NCI-H2171 treated with DMSO at 0.1 percent for 48 hours (cell line): ENCODE measurements around the gene ADAMTS2.

Source experiments
- DNase-seq: peaks from one replicate; lab custom pipeline; 2025; lab: John Stamatoyannopoulos, UW

Gene ADAMTS2

DNA sequence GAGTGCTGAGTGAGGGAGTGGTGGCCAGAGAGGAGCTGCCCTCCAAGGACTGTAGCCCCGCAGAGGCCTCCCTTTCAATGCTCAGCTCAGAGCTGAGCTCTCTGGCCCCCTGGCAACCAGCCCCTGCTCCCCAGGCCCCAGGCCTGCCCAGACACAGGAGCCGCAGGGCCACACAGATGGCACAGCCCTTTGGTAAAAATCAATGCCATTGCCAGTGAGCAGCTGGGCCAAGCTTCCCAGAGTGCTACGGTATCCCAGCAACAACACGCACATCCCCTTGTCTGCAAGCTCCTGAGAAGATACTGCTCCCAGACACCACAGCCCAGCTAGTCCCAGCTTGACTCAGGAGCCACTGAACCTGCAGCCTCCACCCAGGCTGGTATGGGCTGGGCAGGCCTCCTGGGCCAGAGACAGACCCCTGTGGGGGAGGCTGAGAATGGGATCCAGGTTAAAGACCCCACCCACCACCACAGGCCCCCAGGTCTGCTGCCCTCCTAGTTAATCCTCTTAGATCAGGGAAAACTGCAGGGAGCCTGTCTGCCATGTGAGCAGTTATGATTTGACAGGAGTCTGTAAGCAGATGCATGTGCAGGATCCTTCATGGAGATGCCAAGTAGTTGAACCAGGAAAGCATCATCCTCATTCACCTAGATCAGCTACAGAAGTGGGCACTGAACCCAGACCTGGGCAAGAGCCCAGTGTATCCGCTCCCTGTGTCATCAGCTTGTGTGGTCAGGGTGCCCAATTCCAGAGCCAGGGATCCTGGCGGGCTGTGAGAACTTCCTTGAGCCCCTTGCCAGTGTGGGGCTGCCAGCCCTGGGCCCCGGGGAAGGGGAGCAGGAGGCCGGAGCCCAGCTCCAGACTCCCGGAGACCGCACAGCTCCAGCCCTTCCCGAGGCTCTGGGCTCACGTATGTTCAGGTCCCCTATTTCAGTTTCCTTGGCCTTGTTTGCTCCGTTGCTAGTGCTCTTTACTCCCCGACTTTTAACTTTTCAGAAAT, 26.7 kb upstream of the ADAMTS2 start:
- peak; percentile 86 for DNase-seq

DNA sequence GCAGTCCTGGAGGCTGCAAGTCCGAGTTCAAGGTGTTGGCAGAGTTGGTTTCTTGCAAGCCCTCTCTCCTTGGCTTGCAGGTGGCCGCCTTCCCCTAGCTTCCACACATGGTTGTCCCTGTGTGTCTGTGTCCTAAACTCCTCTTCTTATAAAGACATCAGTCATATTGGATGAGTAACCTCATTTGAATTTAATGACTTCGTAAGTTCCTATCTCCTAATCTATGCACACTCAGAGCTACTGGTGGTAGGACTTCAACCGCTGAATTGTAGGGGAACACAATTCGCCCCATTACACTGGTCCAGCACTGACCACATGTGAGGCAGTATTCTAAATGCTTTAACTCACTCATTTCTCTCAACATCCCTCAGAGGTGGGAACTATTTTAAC, 25.9 kb upstream of the ADAMTS2 start:
- no peak for DNase-seq

DNA sequence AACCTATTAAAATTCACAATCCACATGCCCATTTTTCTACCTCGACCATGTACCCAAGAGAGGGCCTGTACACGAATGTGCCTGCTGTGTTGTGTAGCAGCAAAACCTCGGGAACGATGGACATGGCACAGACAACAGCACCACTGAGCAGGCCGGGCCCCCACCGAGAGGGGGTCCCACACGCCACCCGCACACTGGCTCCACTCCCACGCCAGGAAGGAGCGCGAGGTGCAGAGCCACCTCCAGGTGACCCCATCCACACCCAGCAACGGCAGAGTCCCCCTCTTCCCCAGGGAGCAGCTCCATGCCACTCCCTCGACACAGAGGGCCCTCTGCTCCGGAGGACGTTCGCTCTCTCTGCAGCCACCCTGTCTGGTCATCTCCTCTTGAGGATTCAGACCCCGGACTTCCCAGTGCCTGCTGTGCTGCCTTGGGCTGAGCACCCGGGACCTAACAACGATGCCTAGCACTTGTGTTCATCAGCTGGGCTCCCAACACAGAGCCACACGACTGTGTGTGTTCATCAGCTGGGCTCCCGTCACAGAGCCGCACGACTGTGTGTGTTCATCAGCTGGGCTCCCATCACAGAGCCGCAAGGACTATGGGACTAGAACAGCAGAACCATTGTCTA, 25.3 kb upstream of the ADAMTS2 start:
- DNase-seq = no peak

DNA sequence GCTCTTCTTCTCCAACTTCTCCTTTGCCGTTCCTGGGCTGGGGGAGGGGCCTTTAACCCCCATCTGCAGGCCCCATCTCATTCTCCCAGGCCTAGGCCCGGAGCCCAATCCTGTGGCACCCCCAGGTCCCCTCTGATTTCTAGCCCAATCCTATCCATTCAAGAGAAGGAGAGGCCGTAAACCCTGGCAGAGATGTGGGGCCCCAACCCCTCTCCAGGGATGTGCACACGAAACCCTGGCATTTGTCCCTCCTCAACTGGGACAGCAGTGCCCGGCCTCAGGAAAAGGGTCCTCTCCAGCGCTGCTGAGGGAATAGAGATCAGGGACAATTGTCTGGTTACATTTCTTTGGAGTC, 24.2 kb upstream of the ADAMTS2 start:
- no peak for DNase-seq

DNA sequence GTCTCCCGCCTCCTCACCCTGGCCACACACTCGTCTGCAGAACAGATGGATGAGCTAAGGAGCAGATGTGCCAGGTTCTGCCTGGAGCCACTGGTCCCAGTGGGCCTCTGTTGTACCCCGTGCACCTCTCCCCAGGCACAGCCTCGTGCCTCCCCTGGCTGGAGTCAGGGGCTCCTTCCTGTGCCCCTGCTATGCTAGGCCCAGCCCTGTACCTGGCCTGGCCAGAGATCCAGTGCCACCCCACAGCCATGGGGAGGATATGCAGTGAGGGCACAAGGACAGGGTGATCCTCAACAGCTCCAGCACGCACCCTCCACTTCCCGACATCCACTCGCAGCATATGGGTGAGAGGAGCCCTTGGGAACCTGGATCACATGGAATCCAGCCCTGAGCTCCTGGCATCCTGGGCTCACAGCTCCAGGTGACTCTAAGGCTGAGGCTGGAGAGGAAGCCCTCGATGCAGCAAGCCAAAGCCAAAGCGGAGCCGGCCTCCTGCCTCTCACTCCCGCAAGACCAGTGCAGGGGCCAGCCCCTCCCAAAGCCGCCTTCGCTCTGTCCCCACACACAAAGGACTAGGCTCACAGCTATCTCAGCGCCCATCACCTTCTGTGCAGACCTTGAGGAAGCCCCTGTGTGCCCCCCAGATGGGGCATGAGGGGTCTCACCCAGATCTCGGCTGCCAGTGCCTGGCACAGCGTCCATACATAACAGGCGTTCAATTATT, 23.7 kb upstream of the ADAMTS2 start:
- peak; percentile 55 for DNase-seq

DNA sequence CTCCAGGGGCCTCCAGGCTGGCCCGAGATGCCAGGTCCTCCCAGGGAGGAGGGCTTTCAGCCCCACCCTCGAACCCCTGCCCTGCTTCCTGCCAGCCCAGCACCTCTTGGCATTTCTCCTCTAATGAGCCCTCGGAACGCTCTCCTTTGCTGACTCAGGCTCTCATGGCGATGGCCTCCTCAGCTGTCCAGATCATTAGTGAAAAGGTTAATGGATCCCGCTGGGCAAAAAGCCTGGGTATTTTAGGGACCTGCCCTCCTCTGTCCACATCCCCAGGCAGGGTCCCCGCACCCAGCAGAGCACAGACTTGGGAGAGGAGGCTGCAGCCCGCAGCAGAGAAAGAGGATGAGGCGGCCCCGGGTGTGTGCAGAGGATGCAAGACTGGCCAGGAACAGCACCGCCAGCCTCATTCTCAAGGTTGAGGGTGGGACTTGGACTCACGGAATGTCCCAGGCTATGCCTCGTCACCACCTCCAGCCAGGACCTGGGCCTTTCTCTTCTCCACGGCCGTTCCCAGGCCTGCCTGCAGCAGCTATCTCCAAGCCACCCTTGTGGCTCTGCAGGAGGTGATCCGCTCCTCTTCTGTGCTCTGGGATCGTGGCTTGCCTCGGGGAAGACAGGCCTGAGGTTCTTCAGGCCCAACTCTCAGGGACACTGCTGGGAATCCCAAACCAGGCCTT, 23.0 kb upstream of the ADAMTS2 start:
- no peak for DNase-seq

DNA sequence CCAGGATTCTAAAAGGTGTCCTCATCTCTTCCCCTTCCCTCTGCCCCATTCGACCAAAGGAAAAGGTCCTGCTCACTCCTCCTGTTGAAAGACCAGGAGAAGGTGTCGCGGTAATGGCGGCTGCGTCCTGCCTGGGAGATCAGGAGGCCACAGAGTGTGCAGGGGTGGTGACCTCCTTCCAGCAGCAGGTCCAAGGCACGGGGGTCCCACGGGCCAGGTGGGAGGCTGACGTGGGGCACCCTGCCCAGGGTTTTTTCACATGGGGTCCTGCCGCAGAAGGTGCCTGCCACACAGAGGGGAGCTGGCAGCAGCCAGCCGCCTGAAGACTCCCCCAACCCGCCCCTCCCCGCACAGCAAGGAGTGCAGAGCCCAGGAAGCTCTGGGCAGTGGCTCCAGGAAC, 22.2 kb upstream of the ADAMTS2 start:
- no peak for DNase-seq

DNA sequence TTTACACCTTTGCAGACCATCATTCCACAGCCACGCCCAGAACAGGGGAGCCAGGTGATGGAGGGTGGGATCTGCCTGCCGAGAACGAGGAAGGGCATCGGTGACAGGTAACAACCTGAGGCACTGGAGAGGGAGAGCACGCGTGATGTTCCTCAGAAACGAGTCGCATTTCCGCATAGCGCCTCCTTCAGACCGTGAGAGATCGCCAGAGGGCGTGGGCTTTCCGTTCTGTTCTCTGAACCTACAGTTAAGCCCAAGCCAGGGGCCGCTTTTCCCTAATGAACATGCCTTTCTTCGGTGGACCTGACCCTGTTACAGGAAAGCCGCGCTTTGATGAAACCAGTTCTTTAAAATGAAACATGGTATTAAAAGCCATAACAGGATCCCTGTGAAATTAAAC, 17.1 kb upstream of the ADAMTS2 start:
- DNase-seq = no peak

DNA sequence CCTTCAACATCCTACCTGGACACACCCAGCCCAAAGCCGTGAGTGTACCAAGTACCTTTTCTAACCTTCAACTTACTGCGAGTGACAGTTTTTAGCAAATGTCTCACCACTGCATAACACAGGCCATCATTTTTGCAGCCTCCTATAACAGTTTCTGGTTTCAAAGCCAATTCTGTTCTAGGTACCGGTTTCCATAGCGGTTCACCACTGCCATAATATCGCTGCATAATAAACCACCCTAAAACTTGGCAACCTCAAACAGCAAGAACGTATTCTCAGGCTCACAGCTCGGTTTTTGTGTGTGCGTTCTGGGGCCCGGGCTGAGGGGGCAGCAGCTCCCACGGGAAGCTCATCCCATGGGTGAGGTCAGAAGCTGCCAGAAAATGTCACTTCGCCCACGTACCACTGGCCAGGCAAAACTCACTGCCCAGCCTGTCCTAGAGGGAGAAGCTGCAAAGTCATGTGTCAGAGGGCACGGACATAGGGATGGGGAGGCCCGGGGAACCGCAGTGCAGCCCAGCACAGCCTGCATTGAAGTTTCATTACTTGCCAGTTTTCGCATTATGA, 15.9 kb upstream of the ADAMTS2 start:
- no peak for DNase-seq

DNA sequence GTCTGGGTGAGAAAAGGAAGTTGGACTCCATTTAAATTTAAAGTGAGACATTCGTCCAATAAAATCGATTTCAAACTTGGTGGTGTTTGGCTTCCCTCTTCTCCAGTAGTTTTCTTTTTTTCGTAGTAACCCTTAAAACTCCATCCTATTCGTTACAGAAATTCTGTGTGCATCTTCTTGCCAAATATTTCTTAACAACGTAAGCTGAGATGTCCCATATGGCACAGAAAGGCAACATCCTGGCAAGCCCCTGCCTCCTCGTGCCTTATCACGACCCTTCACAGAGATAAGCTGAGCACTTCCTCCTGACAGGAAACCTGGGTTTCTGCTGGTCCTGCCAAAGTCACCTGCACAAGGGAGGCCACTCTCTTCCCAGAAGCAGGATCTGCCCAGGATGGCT, 11.8 kb upstream of the ADAMTS2 start:
- DNase-seq = peak; percentile 19

DNA sequence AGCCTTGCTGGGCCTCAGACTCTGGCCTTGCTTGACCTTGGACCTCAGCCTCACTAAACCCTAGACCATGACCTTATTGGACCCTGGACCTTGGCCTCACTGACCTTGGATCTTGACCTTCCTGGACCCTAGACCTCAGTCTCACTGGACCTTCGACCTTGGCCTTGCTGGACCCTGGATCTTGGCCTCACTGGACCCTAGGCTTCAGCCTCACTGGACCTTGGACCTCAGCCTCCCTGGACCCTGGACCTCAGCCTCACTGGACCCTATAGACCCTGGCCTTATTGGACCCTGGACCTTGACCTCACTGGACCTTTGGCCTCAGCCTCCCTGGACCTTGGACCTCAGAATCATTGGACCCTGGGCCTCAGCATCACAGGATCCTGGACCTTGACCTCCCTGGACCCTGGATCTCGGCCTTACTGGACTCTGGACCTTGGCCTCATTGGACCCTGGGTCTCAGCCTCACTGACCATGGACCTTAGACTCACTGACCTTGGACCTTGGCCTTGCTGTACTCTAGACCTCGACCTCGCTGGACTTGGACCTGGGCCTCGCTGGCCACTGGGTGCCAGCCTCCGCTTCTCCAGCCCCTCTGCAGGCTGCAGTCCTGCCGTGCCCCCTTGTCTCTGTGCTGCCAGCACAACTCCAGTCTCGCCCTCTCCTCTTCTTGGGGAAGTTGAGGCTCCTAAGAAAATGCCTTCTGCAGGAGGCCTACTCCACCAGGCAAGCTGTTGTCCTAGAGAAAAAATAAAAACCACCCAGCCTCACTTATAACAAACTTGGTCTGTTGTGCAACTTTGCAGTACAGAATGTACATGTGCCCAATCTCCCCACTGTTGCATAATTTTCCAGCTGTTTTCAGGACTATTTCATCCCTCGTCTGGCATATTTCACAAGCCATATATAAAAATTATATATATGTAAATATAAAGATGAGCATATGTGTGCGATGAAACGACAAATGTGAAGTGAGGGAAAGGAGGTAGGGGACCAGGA, 11.0 kb upstream of the ADAMTS2 start:
- DNase-seq = no peak

DNA sequence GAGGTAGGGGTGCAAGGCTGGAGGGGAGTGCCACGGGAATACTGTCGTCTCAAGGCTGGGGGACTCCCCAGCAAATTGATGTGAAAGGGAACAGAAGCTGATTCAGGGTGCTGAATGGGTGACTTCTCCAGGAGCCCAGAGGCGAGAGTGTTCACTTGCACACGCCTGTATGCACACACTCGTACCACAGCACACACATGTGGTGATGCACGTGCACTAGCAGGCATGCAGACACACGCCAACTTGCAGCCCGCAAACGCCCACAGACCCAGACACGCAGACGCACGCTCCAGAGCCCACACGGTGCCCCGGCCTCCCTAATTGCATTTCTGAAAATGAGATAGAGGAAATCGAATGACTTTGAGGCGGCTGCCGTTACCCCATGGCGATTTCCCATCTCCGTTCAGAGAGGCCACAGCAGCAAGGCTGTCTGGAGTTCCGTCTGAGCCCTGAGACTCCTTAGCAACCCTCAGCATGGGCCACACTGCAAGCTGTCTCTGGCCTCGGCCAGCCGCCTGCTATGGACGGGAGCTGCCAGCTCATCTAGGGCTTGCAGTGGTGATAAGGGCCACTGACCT, 9.1 kb upstream of the ADAMTS2 start:
- no peak for DNase-seq

DNA sequence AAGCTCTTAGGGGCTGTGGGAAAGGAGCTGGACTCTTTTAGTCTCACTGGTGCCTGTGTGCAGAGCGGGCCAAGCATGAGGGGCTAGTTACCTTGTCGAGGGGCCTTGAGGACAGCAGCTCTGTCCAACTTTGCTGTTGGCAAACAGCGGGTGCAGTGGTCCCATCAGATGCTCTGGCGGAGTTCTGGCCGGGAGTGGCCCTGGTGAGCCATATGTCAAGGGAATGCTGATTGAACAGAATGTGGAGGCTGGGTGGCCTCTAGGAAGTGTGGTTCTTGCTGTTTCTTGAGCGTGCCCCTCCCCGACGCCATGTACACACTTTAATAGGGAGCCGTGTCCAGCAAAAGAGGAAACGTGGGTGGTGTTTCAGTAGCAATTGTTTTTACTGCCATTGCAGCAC, 3.6 kb upstream of the ADAMTS2 start:
- no peak for DNase-seq

DNA sequence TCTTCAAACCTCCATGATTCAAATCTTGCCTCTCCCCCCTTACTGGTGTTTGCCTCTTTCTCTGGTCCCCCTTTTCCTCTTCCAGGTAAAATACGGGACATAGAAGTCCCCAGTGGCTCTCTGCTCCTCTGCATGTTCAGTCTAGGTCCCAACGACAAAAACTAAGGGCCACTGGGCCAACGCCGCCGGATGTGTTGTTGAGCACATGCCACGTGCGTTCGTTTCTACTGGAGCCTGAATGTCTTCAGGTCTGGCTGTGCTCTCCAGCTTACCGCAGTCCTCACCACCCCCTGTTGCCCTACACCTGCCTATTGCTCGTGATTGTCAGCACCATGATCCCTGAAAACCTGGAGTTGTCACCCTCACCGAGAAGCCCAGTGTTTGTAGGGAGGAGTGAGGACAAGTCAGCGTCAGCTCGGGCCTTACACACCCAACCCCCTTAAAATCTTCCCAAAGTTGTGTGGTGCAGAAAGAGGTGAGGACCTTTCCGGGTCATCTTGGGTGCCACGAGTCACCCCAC, 2.8 kb upstream of the ADAMTS2 start:
- DNase-seq = no peak

DNA sequence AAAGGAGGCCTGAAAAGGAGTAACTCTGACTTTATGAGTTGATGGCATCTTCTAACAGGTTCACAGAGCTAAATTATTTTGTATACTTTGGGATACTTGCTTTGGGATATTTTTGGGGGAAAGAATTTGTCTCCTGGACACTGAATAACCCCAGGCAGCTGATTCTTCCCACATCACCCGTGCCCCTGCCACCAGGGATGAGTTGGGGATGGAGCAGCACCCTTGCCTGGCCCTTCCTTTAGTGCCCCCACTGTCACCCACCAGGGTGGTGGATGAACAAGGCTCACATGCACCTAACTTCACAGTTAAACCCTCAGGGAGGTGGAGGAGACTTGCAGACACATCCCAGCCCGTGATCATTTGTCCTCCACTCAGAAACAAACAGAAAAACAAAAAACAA, 2.3 kb upstream of the ADAMTS2 start:
- no peak for DNase-seq

DNA sequence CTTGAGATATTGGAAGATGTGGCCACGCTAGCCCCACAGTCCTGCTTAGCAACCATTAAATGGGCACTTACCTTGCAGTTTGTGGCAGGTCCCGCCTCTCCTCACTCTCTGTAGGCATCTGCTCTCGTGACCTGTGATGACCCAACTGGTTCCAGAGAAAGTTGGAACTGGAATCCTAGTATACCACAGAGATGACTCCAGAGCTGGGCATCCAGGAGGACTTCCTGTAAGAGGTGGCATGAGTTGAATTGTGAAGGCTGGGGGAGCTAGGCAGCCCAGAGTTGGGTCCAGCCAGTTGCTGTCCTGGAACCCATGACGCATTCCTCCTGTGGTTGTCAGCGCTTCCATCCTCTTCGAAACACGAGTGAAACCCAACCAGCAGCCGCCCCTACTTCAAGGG, 1.6 kb upstream of the ADAMTS2 start:
- DNase-seq = no peak

DNA sequence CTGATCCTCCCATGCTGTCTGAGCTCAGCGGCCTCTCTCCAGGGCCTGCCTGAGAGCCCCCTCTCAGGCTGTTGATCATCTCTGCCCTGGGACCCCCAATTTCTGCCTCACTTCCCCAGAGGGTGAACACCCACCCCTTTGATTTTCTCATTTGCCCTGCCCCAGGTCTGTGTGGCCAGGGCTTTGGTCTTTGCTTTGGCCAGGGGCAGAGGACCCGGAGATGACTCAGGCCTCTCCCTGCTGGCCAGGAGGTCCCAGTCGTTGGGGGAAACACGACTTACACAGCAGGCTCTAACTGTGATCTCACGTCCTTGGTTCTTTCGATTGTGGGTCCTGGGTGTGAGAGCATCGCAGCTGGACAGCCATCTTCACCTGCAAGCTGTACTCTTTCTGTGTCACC, 1.1 kb upstream of the ADAMTS2 start:
- DNase-seq = no peak

DNA sequence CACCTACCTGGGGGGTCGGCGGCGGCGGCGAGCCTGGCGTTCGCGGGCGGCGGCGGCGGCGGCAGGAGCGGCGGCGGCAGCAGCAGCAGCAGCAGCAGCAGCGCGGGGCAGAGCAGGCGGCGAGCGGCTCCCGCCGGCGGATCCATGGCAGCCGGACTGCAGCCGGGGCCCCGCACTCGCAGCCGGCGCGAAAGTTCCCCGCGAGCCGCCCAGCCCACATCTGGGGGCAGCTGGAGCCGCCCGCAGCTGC, 153 bp downstream of the ADAMTS2 start:
- no peak for DNase-seq

DNA sequence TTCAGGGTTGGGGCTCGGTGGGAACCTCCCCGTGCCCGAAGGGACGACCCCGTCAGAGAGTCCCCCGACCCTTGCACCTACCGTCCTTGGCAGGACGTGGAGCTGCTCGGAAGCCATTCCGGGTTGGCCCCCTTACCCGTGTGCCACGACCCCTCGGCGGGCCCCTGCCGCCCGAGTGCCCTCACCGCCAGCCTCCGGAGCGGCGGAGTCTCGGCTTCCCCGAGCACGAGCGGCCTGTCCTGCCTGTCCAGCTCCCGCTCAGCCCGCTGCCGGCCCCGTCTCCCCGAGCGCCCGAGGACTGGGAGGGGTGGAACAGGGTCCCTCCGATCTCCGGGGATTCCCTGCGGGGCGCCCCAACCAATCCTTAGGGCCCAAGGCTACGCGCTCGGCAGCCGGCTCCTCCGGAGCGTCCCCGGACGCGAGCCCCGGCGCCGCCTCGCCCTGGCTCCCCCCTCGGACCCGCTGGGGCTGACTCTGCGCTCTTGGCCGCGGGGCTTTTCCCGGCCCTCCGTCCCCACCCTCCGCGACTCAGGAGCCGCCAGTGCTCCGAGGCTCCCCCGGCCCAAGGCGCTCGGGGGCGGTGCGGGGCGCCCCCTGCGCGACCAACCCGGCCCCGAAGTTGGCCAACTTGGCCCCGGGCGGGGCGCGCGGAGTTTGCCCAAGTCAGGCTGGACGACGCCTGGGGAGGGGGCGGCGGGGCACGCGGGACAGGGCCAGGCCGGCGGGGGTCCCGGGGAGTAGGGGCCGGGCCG, 654 bp downstream of the ADAMTS2 start:
- no peak for DNase-seq
